D721Med (cell line): ENCODE results near the gene MPC1.

ENCODE experiments used
- DNase-seq: peaks from one replicate; pipeline ENCODE4 v3.0.0; 2011; ENCODE audit warnings: low spot score; ENCODE audit not compliant: insufficient read length
- FAIRE-seq: peaks from 2 replicates; lab custom pipeline; 2011; peaks lifted over from hg19 to GRCh38; lab: Jason Lieb, UNC
- TF ChIP-seq, protein P1 (sequence below): IDR thresholded peaks from 2 replicates; pipeline ENCODE4 v1.5.1; 2012; ENCODE audit warnings: mild to moderate bottlenecking, control low read depth; ENCODE audit not compliant: insufficient read depth; ENCODE audit errors: missing control alignments

The MPC1 gene

DNA sequence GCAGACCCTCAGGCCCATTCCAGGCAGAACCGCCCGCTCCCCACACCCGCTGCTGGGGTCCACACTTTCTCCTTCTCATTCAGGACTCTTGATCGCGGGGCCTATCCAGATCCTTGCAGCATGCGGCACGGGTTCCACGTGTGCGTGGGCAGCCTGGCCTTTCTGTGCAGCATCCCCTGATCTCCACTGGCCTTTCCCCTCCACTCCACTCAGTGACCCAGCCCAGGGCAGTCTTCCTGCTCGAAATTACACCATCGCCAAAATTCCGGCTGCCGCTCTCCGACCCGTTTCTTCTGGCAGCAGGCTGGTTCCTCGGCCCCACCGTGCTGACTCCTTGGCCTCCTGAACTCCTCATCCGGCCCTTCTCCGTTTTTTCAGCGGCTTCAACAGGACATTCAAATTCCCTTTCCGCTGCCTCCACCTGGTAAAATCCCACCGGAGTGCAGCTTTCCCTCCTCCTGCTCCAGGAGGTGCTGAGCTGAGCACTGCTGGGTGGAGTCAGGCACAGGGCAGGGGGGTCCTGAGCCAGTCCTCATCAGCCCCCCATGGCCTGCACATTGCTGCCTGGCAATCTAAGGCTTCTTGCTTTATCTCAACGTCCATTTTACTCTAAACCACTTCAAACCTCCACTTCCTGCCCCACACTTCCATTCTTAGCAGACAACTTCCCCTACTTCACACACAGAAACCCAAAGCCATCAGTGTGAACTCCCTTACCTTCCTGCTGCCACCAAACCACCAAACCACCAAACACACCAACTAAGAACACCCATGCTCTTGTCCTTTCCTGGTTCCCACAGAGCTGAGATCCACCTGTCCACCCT lies 49.4 kb downstream of the MPC1 start:
- TF ChIP-seq, protein P1, sequence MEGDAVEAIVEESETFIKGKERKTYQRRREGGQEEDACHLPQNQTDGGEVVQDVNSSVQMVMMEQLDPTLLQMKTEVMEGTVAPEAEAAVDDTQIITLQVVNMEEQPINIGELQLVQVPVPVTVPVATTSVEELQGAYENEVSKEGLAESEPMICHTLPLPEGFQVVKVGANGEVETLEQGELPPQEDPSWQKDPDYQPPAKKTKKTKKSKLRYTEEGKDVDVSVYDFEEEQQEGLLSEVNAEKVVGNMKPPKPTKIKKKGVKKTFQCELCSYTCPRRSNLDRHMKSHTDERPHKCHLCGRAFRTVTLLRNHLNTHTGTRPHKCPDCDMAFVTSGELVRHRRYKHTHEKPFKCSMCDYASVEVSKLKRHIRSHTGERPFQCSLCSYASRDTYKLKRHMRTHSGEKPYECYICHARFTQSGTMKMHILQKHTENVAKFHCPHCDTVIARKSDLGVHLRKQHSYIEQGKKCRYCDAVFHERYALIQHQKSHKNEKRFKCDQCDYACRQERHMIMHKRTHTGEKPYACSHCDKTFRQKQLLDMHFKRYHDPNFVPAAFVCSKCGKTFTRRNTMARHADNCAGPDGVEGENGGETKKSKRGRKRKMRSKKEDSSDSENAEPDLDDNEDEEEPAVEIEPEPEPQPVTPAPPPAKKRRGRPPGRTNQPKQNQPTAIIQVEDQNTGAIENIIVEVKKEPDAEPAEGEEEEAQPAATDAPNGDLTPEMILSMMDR: no peak
- FAIRE-seq (no peak), DNase-seq (no peak)

DNA sequence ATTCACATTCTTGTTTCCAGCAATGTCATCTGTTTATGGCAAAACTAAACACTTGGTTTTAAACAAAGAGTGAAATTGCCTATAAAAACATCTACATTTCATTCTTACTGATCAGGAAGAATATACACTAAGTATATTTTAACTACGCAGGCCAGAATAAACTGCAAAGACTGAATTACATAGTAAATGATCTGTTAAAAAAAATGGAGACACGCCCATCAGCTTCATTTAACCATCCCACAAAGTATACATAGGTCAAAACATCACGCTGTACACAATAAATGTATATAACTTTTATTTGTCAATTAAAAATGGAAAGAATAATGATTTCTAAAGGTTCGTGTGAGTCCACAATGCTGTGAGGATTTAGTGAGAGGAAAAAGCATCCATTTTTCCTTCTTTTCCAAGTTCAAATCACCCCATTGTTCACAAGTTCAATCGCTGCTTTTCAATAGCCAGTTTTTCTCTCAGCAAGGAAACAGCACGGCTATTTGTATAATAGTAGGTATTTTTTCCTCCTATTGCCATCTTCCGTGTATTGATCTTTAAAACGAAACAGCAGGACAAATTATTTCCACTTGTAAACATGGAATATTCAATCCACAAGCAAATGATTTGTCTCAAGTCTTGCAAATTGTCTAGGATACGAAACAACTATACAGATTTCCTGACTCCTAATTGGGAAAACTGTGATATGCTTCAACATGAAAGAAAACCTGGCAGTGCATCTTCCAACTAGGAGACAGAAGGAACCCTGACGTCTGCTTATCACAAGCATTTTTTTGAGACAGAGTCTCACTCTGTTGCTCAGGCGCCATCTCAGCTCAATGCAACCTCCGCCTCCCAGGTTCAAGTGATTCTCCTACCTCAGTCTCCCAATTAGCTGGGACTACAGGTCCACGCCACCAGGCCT lies 51.0 kb downstream of the MPC1 start:
- FAIRE-seq (no peak), DNase-seq (no peak)
- TF ChIP-seq, protein P1: no peak

DNA sequence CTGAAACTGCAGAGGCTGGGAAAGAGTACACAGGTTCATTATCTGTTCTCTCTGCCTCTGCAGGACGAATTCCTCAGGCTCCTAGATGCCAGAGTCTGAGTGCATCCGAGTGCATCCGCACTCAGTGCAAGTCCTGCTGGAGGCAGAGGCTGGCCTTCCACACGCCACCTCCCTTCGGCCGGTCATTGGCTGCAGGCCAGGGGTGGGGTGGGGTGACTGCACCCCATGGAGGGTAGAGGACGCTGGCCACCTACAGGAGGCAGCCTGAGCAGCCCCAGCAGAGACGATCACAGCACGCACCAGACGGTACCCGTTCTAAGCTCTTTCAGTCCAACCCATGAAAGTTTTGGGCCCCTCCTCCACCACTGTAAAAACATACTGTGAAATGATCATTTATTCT lies 52.1 kb downstream of the MPC1 start:
- TF ChIP-seq, protein P1: no peak
- FAIRE-seq (no peak), DNase-seq (no peak)

DNA sequence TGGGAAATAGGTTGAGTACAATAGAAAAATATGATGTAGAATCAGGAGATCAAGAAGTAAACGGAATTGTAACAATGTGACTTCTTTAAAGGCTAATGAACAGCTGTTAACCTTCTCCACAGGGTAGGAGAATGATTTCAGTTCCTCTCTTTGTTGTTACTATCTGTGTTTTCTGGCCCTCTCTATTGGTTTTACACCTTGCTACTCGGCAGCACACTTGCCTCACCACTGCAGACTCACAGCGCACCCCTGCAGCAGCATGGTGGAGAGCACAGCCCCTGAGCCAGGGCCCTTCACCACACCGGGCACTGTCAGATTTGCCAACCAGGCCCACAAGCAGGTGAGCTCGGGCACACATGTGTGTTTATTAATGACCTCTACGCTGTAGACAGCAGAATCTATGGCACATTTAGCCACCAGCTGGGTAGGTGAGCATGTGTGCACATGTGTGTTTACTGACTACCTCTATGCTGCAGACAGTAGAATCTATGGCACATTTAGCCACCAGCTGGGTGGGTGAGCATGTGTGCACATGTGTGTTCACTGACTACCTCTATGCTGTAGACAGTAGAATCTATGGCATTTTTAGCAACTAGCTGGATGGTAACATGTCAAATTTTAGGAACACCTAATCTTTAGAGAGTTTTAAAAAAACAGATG lies 57.2 kb downstream of the MPC1 start:
- DNase-seq (no peak), FAIRE-seq (no peak)
- TF ChIP-seq, protein P1: no peak

DNA sequence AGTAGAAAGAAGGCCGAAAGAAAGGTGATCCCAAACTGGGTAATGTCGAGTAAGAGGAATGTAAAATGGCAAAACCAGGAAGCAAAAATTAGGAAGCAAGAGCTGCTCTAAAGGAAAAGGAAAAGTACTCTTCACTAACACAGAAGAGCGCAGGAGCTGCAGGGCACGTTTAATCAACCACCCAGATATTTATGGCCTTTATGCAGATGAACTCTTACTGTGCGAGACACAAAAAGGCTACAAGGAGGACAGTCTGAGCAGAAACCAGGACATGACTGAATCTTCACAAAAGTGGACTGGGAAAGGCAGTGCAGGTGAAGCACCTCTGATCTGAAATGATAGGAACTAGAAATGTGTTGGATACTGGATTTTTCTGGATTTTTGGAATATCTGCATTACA lies 59.3 kb downstream of the MPC1 start:
- DNase-seq (no peak), FAIRE-seq (no peak)
- TF ChIP-seq, protein P1: no peak

DNA sequence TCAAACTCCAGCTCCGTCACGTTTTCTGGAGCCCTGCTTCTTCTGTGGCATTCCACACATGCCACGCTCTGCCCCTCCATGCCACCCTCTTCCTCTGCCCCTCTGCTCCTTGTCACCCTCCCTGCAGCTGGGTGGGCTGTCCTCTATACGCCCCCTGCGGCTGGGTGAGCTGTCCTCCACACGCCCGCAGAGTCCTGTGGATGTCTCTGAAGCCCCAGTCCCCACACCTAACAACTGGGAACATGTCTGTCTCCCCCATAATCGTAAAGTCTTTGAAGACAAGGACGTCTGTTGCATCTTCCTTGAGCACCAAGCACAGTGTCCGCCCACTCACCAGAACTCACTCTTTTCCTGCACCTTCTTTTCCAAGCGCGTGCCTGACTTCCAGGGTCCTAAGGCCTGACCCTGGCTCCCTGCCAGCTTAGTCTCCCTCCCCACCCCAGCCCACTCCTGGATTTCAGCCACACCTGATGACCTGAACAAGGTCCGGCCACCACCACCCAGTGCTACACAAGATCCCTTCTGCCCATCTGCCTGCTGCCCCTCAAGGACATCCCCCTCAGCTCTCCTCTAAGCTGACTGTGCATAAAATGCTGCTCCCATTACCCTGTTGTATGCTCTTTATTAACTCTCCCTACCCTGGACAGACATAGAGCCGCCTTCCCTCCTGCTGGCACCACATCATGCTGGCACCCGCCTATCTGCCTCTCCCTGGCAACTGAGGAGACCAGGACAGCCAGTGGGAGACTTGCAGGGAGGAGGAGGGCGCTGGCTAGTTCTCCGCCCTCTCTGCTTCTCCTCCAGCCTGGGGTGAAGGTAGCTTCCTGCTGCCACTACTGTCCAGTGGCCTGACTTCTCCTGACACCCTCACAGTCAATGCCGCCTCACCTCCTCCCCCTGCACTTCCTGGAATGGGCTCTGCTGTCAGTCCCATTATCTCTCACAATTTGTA lies 63.8 kb downstream of the MPC1 start:
- TF ChIP-seq, protein P1: no peak
- FAIRE-seq (no peak), DNase-seq (no peak)
